ENCODE results near the gene FIGNL1. TPM values are rescaled to one million over a fixed set of nuclear protein-coding genes. Genes with fewer than 3 reads are reported as not detected.

The FIGNL1 gene
- polyA plus RNA-seq, 2 donors, result 7.7 to 10.7 TPM

- Histone ChIP-seq H3K36me3 (ENCODE audit: control insufficient read depth in 2 of 2, insufficient read depth in 2 of 2, low read length in 1 of 2) (no peaks in the 10 kb centered on the region), H3K27ac (ENCODE audit: low read depth in 2 of 2, low read length in 1 of 2) (no peak overlapping the region), H3K9me3 (ENCODE audit: control insufficient read depth in 2 of 2, insufficient read depth in 1 of 2, low read depth in 1 of 2, low read length in 1 of 2) (no peaks in the 10 kb centered on the region), H3K27me3 (ENCODE audit: control insufficient read depth in 1 of 2, insufficient read depth in 2 of 2, low read length in 2 of 2) (no peaks in the 10 kb centered on the region), H3K4me1 (ENCODE audit: control insufficient read depth in 2 of 2, insufficient read depth in 2 of 2, low read length in 1 of 2) (no peaks in the 10 kb centered on the region), H3K4me3 (ENCODE audit: low read depth in 1 of 2, low read length in 2 of 2) (no peak overlapping the region)
- WGBS, 2 donors, result 61 to 65% methylated on average over 3 of the region's 3 CpGs
Observed at GRCh38 chr7:50421043-50421442, 29.1 kb downstream of the FIGNL1 start.

GRCh38 chr7:50418526-50419290 is 31.4 kb downstream of the FIGNL1 start:
- H3K9me3 ChIP-seq (ENCODE audit: control insufficient read depth in 2 of 2, insufficient read depth in 1 of 2, low read depth in 1 of 2, low read length in 1 of 2), result no peaks in the 10 kb centered on the region
- 72% methylated on average over 14 of the region's 14 CpGs for WGBS, 2 donors
- H3K4me1 ChIP-seq (ENCODE audit: control insufficient read depth in 2 of 2, insufficient read depth in 2 of 2, low read length in 1 of 2), result no peaks in the 10 kb centered on the region
- no peaks in the 10 kb centered on the region for H3K36me3 ChIP-seq (ENCODE audit: control insufficient read depth in 2 of 2, insufficient read depth in 2 of 2, low read length in 1 of 2)
- no peak overlapping the region for H3K4me3 ChIP-seq (ENCODE audit: low read depth in 1 of 2, low read length in 2 of 2)
- no peaks in the 10 kb centered on the region for H3K27me3 ChIP-seq (ENCODE audit: control insufficient read depth in 1 of 2, insufficient read depth in 2 of 2, low read length in 2 of 2)
- H3K27ac ChIP-seq (ENCODE audit: low read depth in 2 of 2, low read length in 1 of 2), result no peak overlapping the region

GRCh38 chr7:50418086-50418515 is 32.0 kb downstream of the FIGNL1 start:
- no peaks in the 10 kb centered on the region for H3K27me3 ChIP-seq (ENCODE audit: control insufficient read depth in 1 of 2, insufficient read depth in 2 of 2, low read length in 2 of 2)
- peaks cover 0 to 2% of the 10 kb centered on the region in 2 donors for H3K4me1 ChIP-seq (ENCODE audit: control insufficient read depth in 2 of 2, insufficient read depth in 2 of 2, low read length in 1 of 2)
- H3K36me3 ChIP-seq (ENCODE audit: control insufficient read depth in 2 of 2, insufficient read depth in 2 of 2, low read length in 1 of 2), result no peaks in the 10 kb centered on the region
- H3K9me3 ChIP-seq (ENCODE audit: control insufficient read depth in 2 of 2, insufficient read depth in 1 of 2, low read depth in 1 of 2, low read length in 1 of 2), result no peaks in the 10 kb centered on the region
- 6 to 7% methylated on average over 4 of the region's 4 CpGs for WGBS, 2 donors
- H3K4me3 ChIP-seq (ENCODE audit: low read depth in 1 of 2, low read length in 2 of 2), result no peak overlapping the region
- no peak overlapping the region for H3K27ac ChIP-seq (ENCODE audit: low read depth in 2 of 2, low read length in 1 of 2)

GRCh38 chr7:50416527-50417182 is 33.5 kb downstream of the FIGNL1 start:
- Histone ChIP-seq H3K4me1 (ENCODE audit: control insufficient read depth in 2 of 2, insufficient read depth in 2 of 2, low read length in 1 of 2) (peaks cover 0 to 2% of the 10 kb centered on the region in 2 donors), H3K36me3 (ENCODE audit: control insufficient read depth in 2 of 2, insufficient read depth in 2 of 2, low read length in 1 of 2) (no peaks in the 10 kb centered on the region), H3K27ac (ENCODE audit: low read depth in 2 of 2, low read length in 1 of 2) (no peak overlapping the region), H3K27me3 (ENCODE audit: control insufficient read depth in 1 of 2, insufficient read depth in 2 of 2, low read length in 2 of 2) (no peaks in the 10 kb centered on the region), H3K4me3 (ENCODE audit: low read depth in 1 of 2, low read length in 2 of 2) (no peak overlapping the region), H3K9me3 (ENCODE audit: control insufficient read depth in 2 of 2, insufficient read depth in 1 of 2, low read depth in 1 of 2, low read length in 1 of 2) (no peaks in the 10 kb centered on the region)
- WGBS, 2 donors, result 56 to 62% methylated on average over 7 of the region's 7 CpGs

GRCh38 chr7:50415844-50416364 is 34.2 kb downstream of the FIGNL1 start:
- WGBS, 2 donors, result 82 to 83% methylated on average over 6 of the region's 6 CpGs

GRCh38 chr7:50413561-50413960 is 36.6 kb downstream of the FIGNL1 start:
- Histone ChIP-seq H3K27me3 (ENCODE audit: control insufficient read depth in 1 of 2, insufficient read depth in 2 of 2, low read length in 2 of 2) (no peaks in the 10 kb centered on the region), H3K4me3 (ENCODE audit: low read depth in 1 of 2, low read length in 2 of 2) (no peak overlapping the region), H3K36me3 (ENCODE audit: control insufficient read depth in 2 of 2, insufficient read depth in 2 of 2, low read length in 1 of 2) (no peaks in the 10 kb centered on the region), H3K4me1 (ENCODE audit: control insufficient read depth in 2 of 2, insufficient read depth in 2 of 2, low read length in 1 of 2) (peaks cover 0 to 2% of the 10 kb centered on the region in 2 donors), H3K27ac (ENCODE audit: low read depth in 2 of 2, low read length in 1 of 2) (no peak overlapping the region), H3K9me3 (ENCODE audit: control insufficient read depth in 2 of 2, insufficient read depth in 1 of 2, low read depth in 1 of 2, low read length in 1 of 2) (no peaks in the 10 kb centered on the region)
- 86 to 88% methylated on average over 7 of the region's 7 CpGs for WGBS, 2 donors

More at GRCh38 chr7:50415844-50416364, 34.2 kb downstream of the FIGNL1 start:
- no peak overlapping the region for H3K27ac ChIP-seq (ENCODE audit: low read depth in 2 of 2, low read length in 1 of 2)
- H3K36me3 ChIP-seq (ENCODE audit: control insufficient read depth in 2 of 2, insufficient read depth in 2 of 2, low read length in 1 of 2), result no peaks in the 10 kb centered on the region
- peaks cover 0 to 2% of the 10 kb centered on the region in 2 donors for H3K4me1 ChIP-seq (ENCODE audit: control insufficient read depth in 2 of 2, insufficient read depth in 2 of 2, low read length in 1 of 2)
- no peak overlapping the region for H3K4me3 ChIP-seq (ENCODE audit: low read depth in 1 of 2, low read length in 2 of 2)
- no peaks in the 10 kb centered on the region for H3K27me3 ChIP-seq (ENCODE audit: control insufficient read depth in 1 of 2, insufficient read depth in 2 of 2, low read length in 2 of 2)
- H3K9me3 ChIP-seq (ENCODE audit: control insufficient read depth in 2 of 2, insufficient read depth in 1 of 2, low read depth in 1 of 2, low read length in 1 of 2), result no peaks in the 10 kb centered on the region

GRCh38 chr7:50412973-50413372 is 37.2 kb downstream of the FIGNL1 start:
- Histone ChIP-seq H3K27me3 (ENCODE audit: control insufficient read depth in 1 of 2, insufficient read depth in 2 of 2, low read length in 2 of 2) (no peaks in the 10 kb centered on the region), H3K4me1 (ENCODE audit: control insufficient read depth in 2 of 2, insufficient read depth in 2 of 2, low read length in 1 of 2) (peaks cover 0 to 2% of the 10 kb centered on the region in 2 donors), H3K4me3 (ENCODE audit: low read depth in 1 of 2, low read length in 2 of 2) (no peak overlapping the region), H3K9me3 (ENCODE audit: control insufficient read depth in 2 of 2, insufficient read depth in 1 of 2, low read depth in 1 of 2, low read length in 1 of 2) (no peaks in the 10 kb centered on the region), H3K27ac (ENCODE audit: low read depth in 2 of 2, low read length in 1 of 2) (no peak overlapping the region), H3K36me3 (ENCODE audit: control insufficient read depth in 2 of 2, insufficient read depth in 2 of 2, low read length in 1 of 2) (no peaks in the 10 kb centered on the region)
- 62 to 71% methylated on average over 4 of the region's 4 CpGs for whole genome bisulfite sequencing, 2 donors

GRCh38 chr7:50411332-50411731 is 38.8 kb downstream of the FIGNL1 start:
- H3K27ac ChIP-seq (ENCODE audit: low read depth in 2 of 2, low read length in 1 of 2), result no peak overlapping the region
- no peaks in the 10 kb centered on the region for H3K27me3 ChIP-seq (ENCODE audit: control insufficient read depth in 1 of 2, insufficient read depth in 2 of 2, low read length in 2 of 2)
- H3K4me1 ChIP-seq (ENCODE audit: control insufficient read depth in 2 of 2, insufficient read depth in 2 of 2, low read length in 1 of 2), result peaks cover 0 to 2% of the 10 kb centered on the region in 2 donors
- H3K36me3 ChIP-seq (ENCODE audit: control insufficient read depth in 2 of 2, insufficient read depth in 2 of 2, low read length in 1 of 2), result no peaks in the 10 kb centered on the region
- no peak overlapping the region for H3K4me3 ChIP-seq (ENCODE audit: low read depth in 1 of 2, low read length in 2 of 2)
- no peaks in the 10 kb centered on the region for H3K9me3 ChIP-seq (ENCODE audit: control insufficient read depth in 2 of 2, insufficient read depth in 1 of 2, low read depth in 1 of 2, low read length in 1 of 2)
- WGBS, 2 donors, result 82 to 86% methylated on average over 6 of the region's 6 CpGs

GRCh38 chr7:50409856-50410745 is 40.0 kb downstream of the FIGNL1 start:
- H3K9me3 ChIP-seq (ENCODE audit: control insufficient read depth in 2 of 2, insufficient read depth in 1 of 2, low read depth in 1 of 2, low read length in 1 of 2), result no peaks in the 10 kb centered on the region
- peaks cover 0 to 2% of the 10 kb centered on the region in 2 donors for H3K4me1 ChIP-seq (ENCODE audit: control insufficient read depth in 2 of 2, insufficient read depth in 2 of 2, low read length in 1 of 2)
- no peaks in the 10 kb centered on the region for H3K27me3 ChIP-seq (ENCODE audit: control insufficient read depth in 1 of 2, insufficient read depth in 2 of 2, low read length in 2 of 2)
- no peak overlapping the region for H3K27ac ChIP-seq (ENCODE audit: low read depth in 2 of 2, low read length in 1 of 2)
- WGBS, 2 donors, result 76 to 83% methylated on average over 17 of the region's 17 CpGs
- H3K36me3 ChIP-seq (ENCODE audit: control insufficient read depth in 2 of 2, insufficient read depth in 2 of 2, low read length in 1 of 2), result no peaks in the 10 kb centered on the region
- no peak overlapping the region for H3K4me3 ChIP-seq (ENCODE audit: low read depth in 1 of 2, low read length in 2 of 2)
